Measurements from ENCODE around the gene CYP4F12.
A peak's percentile ranks its signal among the peaks of the same experiment; 100 is the strongest.
"Not testable (repeated sequence)": the region's sequence is repeated elsewhere in the genome, so short reads cannot be mapped to it uniquely, and the experiment has no call there.

CYP4F12 gene

GRCh38 chr19:15650123-15650522, 22.8 kb upstream of the CYP4F12 start:
- DNase-seq (ENCODE audit: low read depth in 3 of 3) = not testable (repeated sequence)

DNA sequence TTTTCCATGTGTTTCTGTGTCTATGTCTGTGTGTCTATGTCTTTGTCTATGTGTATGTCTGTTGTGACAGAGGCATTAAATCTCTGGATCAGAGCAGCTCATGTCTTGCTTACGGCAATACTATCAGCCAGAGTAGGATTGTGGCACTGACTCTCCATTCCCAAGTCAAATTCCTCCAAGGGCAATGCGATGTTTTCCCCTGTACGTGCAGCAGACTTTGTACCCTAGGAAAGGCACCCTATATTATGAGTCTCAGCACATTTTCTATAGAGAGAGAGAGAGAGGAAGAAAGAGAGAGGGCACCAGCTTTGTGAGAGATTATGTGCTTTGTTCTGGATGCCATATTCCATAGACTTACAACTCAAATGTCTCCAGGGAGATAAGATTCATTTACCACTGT, 21.1 kb upstream of the CYP4F12 start:
- no peak for DNase-seq (ENCODE audit: low read depth in 3 of 3)

- DNase-seq (ENCODE audit: low read depth in 3 of 3) = no peak
Observed at GRCh38 chr19:15652559-15653278, 20.2 kb upstream of the CYP4F12 start.

DNA sequence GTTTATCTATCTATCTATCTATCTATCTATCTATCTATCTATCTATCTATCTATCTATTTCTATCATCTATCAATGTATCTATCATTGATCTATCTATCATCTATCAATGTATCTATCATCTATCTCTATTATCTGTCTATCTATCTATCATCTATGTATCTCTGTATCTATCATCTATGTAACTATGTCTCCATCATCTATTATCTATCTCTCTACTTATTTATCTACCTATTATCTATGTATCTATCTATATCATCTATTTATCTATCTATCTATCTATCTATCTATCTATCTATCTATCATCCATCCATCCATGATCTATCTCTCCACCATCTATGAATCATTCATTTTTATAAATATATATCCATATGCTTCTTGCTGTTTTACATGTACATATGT, 16.4 kb upstream of the CYP4F12 start:
- no peak for DNase-seq (ENCODE audit: low read depth in 3 of 3)

DNA sequence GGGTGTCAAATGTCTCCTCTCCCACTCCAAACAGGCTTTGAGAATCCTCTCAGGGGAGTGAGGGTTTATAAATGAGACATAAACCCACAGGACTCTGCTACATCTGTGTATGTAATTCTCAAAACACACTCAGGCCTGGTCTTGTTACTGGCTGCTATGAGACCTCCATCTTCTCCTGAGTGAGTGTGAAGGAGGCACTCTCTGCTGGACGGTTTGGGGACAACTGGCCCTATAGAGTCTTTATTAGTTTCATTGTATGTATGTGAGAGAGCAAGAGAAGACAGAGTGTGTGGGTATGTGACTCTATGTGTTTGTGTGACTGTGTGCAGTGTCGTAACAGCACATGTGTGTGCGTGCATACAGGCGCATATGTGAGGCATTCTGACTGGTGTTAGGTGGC, 9.6 kb upstream of the CYP4F12 start:
- DNase-seq (ENCODE audit: low read depth in 3 of 3) = no peak

- DNase-seq (ENCODE audit: low read depth in 3 of 3) = no peak
Observed at GRCh38 chr19:15666186-15666585, 6.7 kb upstream of the CYP4F12 start.

GRCh38 chr19:15666883-15667282, 6.0 kb upstream of the CYP4F12 start:
- DNase-seq (ENCODE audit: low read depth in 3 of 3) = no peak

DNA sequence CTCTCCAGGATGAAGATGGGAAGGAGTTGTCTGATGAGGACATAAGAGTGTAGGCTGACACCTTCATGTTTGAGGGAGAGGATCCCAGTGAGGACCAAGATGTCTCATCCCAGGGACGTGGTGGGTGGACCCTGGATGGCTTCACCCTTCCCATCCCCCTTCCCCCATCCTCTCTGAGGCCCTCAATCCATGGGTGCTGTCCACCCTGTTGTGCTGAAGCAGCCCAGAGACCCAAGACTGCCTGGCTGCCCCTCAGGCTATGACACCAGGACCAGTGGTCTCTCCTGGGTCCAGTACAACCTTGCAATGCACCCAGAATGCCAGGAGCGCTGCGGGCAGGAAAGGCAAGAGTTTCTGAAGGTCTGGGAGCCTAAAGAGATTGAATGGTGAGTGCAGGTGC, 3.4 kb upstream of the CYP4F12 start:
- no peak for DNase-seq (ENCODE audit: low read depth in 3 of 3)

DNA sequence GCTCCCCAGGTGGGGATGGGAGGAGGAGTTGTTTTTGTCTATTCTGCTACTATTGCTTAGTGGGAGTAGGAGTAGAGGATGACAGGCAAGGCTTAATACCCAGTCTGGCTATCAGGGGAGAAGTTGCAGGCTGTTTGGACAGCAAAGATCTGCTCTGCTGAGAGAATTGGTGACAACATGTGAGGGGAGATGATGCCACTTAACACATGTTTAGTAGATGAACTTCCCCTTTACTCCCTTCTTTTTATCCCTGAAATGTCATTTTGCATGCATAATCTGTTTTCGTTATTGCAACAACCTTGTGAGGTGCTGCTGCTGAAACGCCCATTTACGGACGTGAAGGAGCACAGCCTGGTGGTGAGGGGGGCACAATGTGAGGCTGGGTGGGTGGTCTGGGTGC, 3.0 kb upstream of the CYP4F12 start:
- DNase-seq (ENCODE audit: low read depth in 3 of 3) = no peak

DNA sequence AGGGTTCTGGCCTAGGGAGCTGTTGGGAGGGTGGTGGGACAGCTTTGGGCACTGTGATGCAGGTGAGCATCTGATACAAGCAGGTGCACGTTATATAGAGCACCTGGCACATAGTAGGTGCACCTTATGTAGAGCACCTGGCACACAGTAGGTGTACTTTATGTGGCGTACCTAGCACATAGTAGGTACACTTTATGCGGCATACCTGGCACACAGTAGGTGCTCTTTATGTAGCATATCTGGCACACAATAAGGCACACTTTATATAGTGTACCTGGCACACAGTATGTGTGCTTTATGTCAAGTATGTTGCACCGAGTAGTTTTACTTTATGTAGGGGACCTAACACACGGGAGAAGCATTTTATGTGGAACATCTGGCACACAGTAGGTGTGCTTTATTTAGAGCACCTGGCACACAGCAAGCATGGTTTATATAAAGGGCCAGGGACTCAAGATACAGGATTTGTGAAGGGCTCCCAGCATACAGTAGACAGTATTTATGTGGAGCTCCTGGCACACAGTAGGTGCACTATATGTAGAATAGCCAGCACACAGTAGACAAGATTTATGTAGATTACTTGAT, 1.6 kb upstream of the CYP4F12 start:
- DNase-seq (ENCODE audit: low read depth in 3 of 3) = no peak

GRCh38 chr19:15671891-15672579, 852 bp upstream of the CYP4F12 start:
- DNase-seq (ENCODE audit: low read depth in 3 of 3) = no peak

GRCh38 chr19:15673176-15673654, 328 bp downstream of the CYP4F12 start:
- DNase-seq (ENCODE audit: low read depth in 3 of 3) = no peak

GRCh38 chr19:15675560-15675959, 2.7 kb downstream of the CYP4F12 start:
- DNase-seq (ENCODE audit: low read depth in 3 of 3) = no peak

GRCh38 chr19:15679089-15679488, 6.2 kb downstream of the CYP4F12 start:
- DNase-seq (ENCODE audit: low read depth in 3 of 3) = no peak

DNA sequence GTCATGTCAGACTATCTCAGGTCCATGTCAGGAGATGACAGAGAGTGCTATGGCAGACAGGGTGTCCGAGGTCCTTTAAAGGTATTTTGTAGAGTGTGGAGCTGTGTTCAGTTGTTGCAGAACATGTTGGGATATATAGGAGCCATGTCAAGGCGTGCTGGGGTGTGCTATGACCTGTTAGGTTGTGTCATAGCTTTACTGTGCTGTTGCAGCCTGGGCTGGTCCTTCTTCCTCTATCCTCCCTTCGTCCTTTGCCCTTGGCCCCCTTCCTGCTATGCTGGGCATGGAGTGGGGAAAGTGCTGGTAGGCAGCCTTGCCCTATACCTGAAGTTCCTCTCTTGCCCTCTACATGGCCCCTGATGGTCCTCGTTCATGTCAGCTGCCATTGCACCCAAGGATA, 7.0 kb downstream of the CYP4F12 start:
- not testable (repeated sequence) for DNase-seq (ENCODE audit: low read depth in 3 of 3)

- no peak for DNase-seq (ENCODE audit: low read depth in 3 of 3)
Observed at GRCh38 chr19:15680478-15681322, 7.8 kb downstream of the CYP4F12 start.

- no peak for DNase-seq (ENCODE audit: low read depth in 3 of 3)
Observed at GRCh38 chr19:15683411-15683810, 10.5 kb downstream of the CYP4F12 start.

- no peak for DNase-seq (ENCODE audit: low read depth in 3 of 3)
Observed at GRCh38 chr19:15684828-15685227, 11.9 kb downstream of the CYP4F12 start.

GRCh38 chr19:15696654-15697194, 23.8 kb downstream of the CYP4F12 start:
- DNase-seq (ENCODE audit: low read depth in 3 of 3) = no peak

DNA sequence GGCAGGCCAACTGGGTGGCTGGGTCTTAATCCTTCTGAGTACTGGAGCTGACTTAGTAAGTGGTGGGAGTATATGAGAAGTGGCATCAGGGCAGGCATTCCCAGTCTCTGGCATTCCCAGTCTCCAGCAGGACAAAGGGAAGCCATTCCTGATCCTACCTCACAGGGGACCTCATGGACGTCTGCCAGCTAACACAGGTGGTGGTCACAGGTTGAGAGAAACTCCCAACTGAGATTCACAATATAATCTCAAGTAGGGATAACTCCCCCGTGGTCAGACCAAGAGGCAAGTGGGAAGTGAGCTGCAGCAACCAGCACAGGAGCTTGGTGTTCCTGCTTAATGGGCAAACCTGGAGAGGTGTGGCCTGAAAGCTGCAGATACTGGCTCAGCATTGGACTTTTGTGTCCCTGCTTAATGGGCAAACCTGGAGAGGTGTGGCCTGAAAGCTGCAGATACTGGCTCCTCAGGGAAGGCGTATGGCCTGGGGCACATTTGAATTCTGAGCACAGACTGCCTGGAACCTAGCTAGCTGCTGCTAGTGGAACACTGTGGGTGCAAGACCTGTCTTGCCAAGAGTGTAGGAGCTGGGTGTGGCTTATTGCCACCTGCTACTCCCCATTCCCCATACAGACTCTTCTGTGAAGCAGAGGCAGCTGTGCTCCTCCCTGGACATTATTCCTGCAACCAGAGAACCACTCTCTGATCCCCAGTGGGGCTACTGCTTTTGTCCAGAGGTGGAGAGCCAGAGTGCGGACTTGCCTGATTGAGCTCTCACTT, 29.1 kb downstream of the CYP4F12 start:
- no peak for DNase-seq (ENCODE audit: low read depth in 3 of 3)

- DNase-seq (ENCODE audit: low read depth in 3 of 3) = peak in 1 of 3 experiments; percentile 6
Observed at GRCh38 chr19:15702534-15702930, 29.6 kb downstream of the CYP4F12 start.

Measured in stimulated activated CD4-positive, alpha-beta T cell treated with anti-CD3 and anti-CD28 coated beads, TNF-alpha, amount 100 ng/mL, for 24 hours (primary cell).